HepG2 (cell line): ENCODE measurements around the gene NFIC. TPM values are rescaled to one million over a fixed set of nuclear protein-coding genes. Genes with fewer than 3 reads are reported as not detected.

ENCODE experiments used
- HDAC1 ChIP-seq: sonication (generic); formaldehyde crosslinking; IDR thresholded peaks from 2 replicates; pipeline ENCODE4 v1.5.1; 2020; ENCODE audit warnings: mild to moderate bottlenecking, missing genetic modification reagents
- KDM2A ChIP-seq: sonication (generic); formaldehyde crosslinking; IDR thresholded peaks from 2 replicates; pipeline ENCODE4 v1.4.0; 2020; ENCODE audit warnings: low read depth, missing genetic modification reagents, borderline replicate concordance
- KDM6A ChIP-seq: IDR thresholded peaks from 2 replicates; pipeline ENCODE4 v1.6.1; 2016; ENCODE audit warnings: low read depth
- PAF1 ChIP-seq: IDR thresholded peaks from 2 replicates; pipeline ENCODE4 v1.6.1; 2016; ENCODE audit warnings: missing genetic modification reagents, missing compliant biosample characterization
- PAWR ChIP-seq: sonication (generic); formaldehyde crosslinking; IDR thresholded peaks from 2 replicates; pipeline ENCODE4 v1.4.0; 2020; ENCODE audit warnings: missing genetic modification reagents, mild to moderate bottlenecking, borderline replicate concordance
- SP1 ChIP-seq, 2 experiments: fragments of 450-650 bp in 1 of 2; sonication (generic) in 1 of 2; formaldehyde crosslinking in 1 of 2; IDR thresholded peaks; 2 replicates each; pipeline versions ENCODE4 v1.4.0 to v1.6.1; 2016 to 2020; ENCODE audit warnings: missing genetic modification reagents in 1 of 2
- TFAP4 ChIP-seq: sonication (generic); IDR thresholded peaks from 2 replicates; pipeline ENCODE4 v1.6.1; 2016; ENCODE audit warnings: low read depth, borderline replicate concordance
- THAP8 ChIP-seq: sonication (generic); formaldehyde crosslinking; IDR thresholded peaks from 2 replicates; pipeline ENCODE4 v1.5.1; 2020; ENCODE audit warnings: missing genetic modification reagents, mild to moderate bottlenecking, borderline replicate concordance
- ZNF232 ChIP-seq: sonication (generic); formaldehyde crosslinking; IDR thresholded peaks from 2 replicates; pipeline ENCODE4 v1.4.0; 2020; ENCODE audit warnings: missing genetic modification reagents, borderline replicate concordance
- ZNF609 ChIP-seq: sonication (generic); formaldehyde crosslinking; IDR thresholded peaks from 2 replicates; pipeline ENCODE4 v1.4.0; 2020; ENCODE audit warnings: mild to moderate bottlenecking, missing genetic modification reagents, borderline replicate concordance
- ZNF619 ChIP-seq: sonication (generic); formaldehyde crosslinking; IDR thresholded peaks from 2 replicates; pipeline ENCODE4 v1.4.0; 2020; ENCODE audit warnings: mild to moderate bottlenecking, missing genetic modification reagents
- ZNF710 ChIP-seq: sonication (generic); formaldehyde crosslinking; IDR thresholded peaks from 2 replicates; pipeline ENCODE4 v1.5.0; 2020; ENCODE audit warnings: mild to moderate bottlenecking, missing genetic modification reagents, borderline replicate concordance
- ZNF724P ChIP-seq: sonication (generic); formaldehyde crosslinking; IDR thresholded peaks from 2 replicates; pipeline ENCODE4 v1.8.0; 2022; ENCODE audit warnings: missing genetic modification reagents, borderline replicate concordance
- polyA plus RNA-seq, 8 experiments: library from polyadenylated mRNA; depleted of rRNA in 3 of 8; stranded (reverse) in 7 of 8; unstranded in 1 of 8; fragments of >200 nt; fragmentation: Illumina TruSeq in 4 of 8; extraction: Trizol in 4 of 8; gene quantifications; 2 replicates each; pipeline versions ENCODE4 v1.2.1 to v1.2.3, GENCODE V29; 2011 to 2016; ENCODE audit warnings: low read depth in 4 of 8, missing spikeins in 1 of 8, mixed read lengths in 1 of 8; ENCODE audit not compliant: insufficient read depth in 1 of 8
- total RNA-seq, 5 experiments: library from RNA; depleted of rRNA; stranded (reverse); fragments of >200 nt; fragmentation: Illumina TruSeq; extraction: Trizol; gene quantifications; 2 replicates each; pipeline ENCODE4 v1.2.3, GENCODE V29; 2016; ENCODE audit warnings: low read depth in 1 of 5
- TF ChIP-seq, protein P1 (sequence below): IDR thresholded peaks from 2 replicates; pipeline ENCODE4 v1.6.1; 2016; ENCODE audit warnings: mild to moderate bottlenecking

Gene NFIC
- total and polyA plus RNA-seq, 2 of the 13 experiments (the other 11 are each of a cell fraction or from before 2014, with no cell fraction given): 1.3 to 2.5 TPM

DNA sequence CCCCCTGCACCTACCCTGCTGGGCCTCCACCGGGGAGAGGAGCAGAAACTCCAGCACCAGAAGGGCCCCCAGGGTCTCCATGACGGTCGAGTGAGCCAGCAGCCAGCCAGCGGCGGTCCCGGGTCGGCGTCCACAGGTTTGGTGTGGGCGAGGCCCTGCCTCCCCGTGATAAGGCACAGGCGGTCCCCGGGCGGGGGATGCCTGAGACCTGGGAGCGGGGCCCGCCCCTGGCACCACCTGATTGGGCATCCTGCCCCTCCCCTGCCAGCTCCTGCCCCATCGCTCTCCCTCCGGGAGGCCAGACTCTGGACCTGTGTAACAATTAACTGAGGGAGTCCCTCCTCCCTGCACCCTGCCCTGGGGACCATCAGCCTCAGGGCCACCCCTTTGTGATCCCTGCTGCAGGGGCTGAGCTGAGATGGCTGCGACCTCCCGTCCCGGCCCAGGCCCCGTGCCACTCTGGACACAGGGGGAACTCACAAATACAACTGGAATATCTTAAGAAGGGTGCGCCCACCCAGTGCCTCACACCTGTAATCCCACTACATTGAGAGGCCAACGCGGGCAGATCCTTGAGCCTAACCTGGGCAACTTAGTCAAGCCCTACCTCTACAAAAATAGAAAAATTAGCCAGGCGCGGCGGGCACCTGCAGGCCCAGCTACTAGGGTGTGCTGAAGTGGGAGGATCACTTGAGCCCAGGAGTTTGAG, 114.2 kb downstream of the NFIC start, which contains the start of gene SMIM24 (continued):
- TF ChIP-seq ZNF232: peak; percentile 23; the same call in 1 of the 2 replicates
- no peak for TF ChIP-seq PAF1 (CRISPR knock-in tag)
- 0 out of 2 replicates have a peak, but pooled peaks have one; percentile 18 for TF ChIP-seq KDM6A (CRISPR knock-in tag)
- peak; percentile 20; the same call in 1 of the 2 replicates for TF ChIP-seq ZNF609 (CRISPR knock-in tag)
- TF ChIP-seq ZNF710 (CRISPR knock-in tag): no peak
- peak; percentile 49; the same call in 1 of the 2 replicates for TF ChIP-seq THAP8
- TF ChIP-seq ZNF619 (CRISPR knock-in tag): peak; percentile 26; the same call in 1 of the 2 replicates
- TF ChIP-seq, protein P1, sequence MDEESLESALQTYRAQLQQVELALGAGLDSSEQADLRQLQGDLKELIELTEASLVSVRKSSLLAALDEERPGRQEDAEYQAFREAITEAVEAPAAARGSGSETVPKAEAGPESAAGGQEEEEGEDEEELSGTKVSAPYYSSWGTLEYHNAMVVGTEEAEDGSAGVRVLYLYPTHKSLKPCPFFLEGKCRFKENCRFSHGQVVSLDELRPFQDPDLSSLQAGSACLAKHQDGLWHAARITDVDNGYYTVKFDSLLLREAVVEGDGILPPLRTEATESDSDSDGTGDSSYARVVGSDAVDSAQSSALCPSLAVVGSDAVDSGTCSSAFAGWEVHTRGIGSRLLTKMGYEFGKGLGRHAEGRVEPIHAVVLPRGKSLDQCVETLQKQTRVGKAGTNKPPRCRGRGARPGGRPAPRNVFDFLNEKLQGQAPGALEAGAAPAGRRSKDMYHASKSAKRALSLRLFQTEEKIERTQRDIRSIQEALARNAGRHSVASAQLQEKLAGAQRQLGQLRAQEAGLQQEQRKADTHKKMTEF (CRISPR knock-in tag): peak; percentile 38; the same call in 1 of the 2 replicates
- 0 out of 2 replicates have a peak, but pooled peaks have one; percentile 21 for TF ChIP-seq KDM2A (CRISPR knock-in tag)
- TF ChIP-seq PAWR (CRISPR knock-in tag): no peak
- 0 out of 2 replicates have a peak, but pooled peaks have one; percentile 25 for TF ChIP-seq ZNF724P (CRISPR knock-in tag)
- TF ChIP-seq TFAP4: peak; percentile 65; the same call in 1 of the 2 replicates
- TF ChIP-seq HDAC1 (CRISPR knock-in tag): peak; percentile 53
- no peak for TF ChIP-seq SP1 (IDR thresholded peaks at IDR 0.05)
- peak; percentile 29; the same call in 1 of the 2 replicates for TF ChIP-seq SP1 (CRISPR knock-in tag; IDR thresholded peaks at IDR 0.05)
